B cell (primary cell): ENCODE measurements around the gene MR1. TPM values are rescaled to one million over a fixed set of nuclear protein-coding genes. Genes with fewer than 3 reads are reported as not detected.

Experiments used
- ATAC-seq: fragments of 200-7000 bp; cut with Tn5 transposase; one replicate; pipeline ENCODE4 v1.10.0; 2021; ENCODE audit warnings: low read depth, mild to moderate bottlenecking, moderate number of reproducible peaks, moderate library complexity
- CTCF ChIA-PET: fragments of 350-600 bp; sonication (Branson Sonifier 250); formaldehyde crosslinking; loops from one replicate; lab custom pipeline; 2021; ENCODE audit warnings: antibody characterized with exemption, inconsistent platforms; lab: Charles Lee
- POLR2A ChIA-PET: fragments of 350-600 bp; sonication (Branson Sonifier 250); formaldehyde crosslinking; loops from one replicate; lab custom pipeline; 2021; ENCODE audit warnings: antibody characterized with exemption; lab: Charles Lee
- DNase-seq: peaks from one replicate; pipeline ENCODE4 v3.0.0; 2013
- H2AFZ ChIP-seq: 2 replicates; pipeline ENCODE4 v1.6.1; 2012; ENCODE audit warnings: mild to moderate bottlenecking, low read depth, low read length; ENCODE audit not compliant: insufficient read depth, poor library complexity, severe bottlenecking
- H3K27ac ChIP-seq, 2 donors: 1 replicate in 1 of 2; 2 replicates in 1 of 2; pipeline ENCODE4 v1.5.1; 2012 to 2013; ENCODE audit warnings: low read length in 2 of 2, mild to moderate bottlenecking in 2 of 2, moderate library complexity in 1 of 2
- H3K27me3 ChIP-seq, 4 experiments: fragments of 200-600 bp in 1 of 4; sonication (generic) in 1 of 4; replicated peaks in 1 of 4; 1 replicate in 2 of 4; 2 replicates in 2 of 4; pipeline versions ENCODE4 v1.6.1 to v1.7.0; 2013 to 2016; ENCODE audit warnings: low read length in 3 of 4, mild to moderate bottlenecking in 2 of 4, mixed read lengths in 1 of 4, moderate library complexity in 1 of 4; ENCODE audit not compliant: insufficient read depth in 4 of 4, control insufficient read depth in 3 of 4; ENCODE audit errors: control extremely low read depth in 1 of 4
- H3K36me3 ChIP-seq, 2 experiments: replicated peaks in 1 of 2; 1 replicate in 1 of 2; 2 replicates in 1 of 2; pipeline versions ENCODE4 v1.6.1 to v1.7.1; 2013; ENCODE audit warnings: low read length in 1 of 2; ENCODE audit not compliant: insufficient read depth in 2 of 2, control insufficient read depth in 1 of 2; ENCODE audit errors: control extremely low read depth in 1 of 2, extremely low read depth in 1 of 2
- H3K4me1 ChIP-seq, 2 donors: fragments of 200-600 bp in 1 of 2; sonication (generic) in 1 of 2; 1 replicate in 1 of 2; 2 replicates in 1 of 2; pipeline versions ENCODE4 v1.5.1 to v1.6.1; 2013 to 2017; ENCODE audit warnings: low read length in 2 of 2; ENCODE audit not compliant: control insufficient read depth in 2 of 2, insufficient read depth in 2 of 2
- H3K4me2 ChIP-seq: replicated peaks from 2 replicates; pipeline ENCODE3; 2012; ENCODE audit warnings: mild to moderate bottlenecking, low read depth, low read length; ENCODE audit not compliant: poor library complexity, severe bottlenecking
- H3K4me3 ChIP-seq, 5 experiments: fragments of 200-600 bp in 1 of 5; sonication (generic) in 1 of 5; 1 replicate in 3 of 5; 2 replicates in 2 of 5; pipeline versions ENCODE4 v1.5.1 to v1.7.0; 2011 to 2016; ENCODE audit warnings: low read length in 4 of 5, mild to moderate bottlenecking in 4 of 5, low read depth in 2 of 5, control low read depth in 1 of 5, moderate library complexity in 1 of 5; ENCODE audit not compliant: insufficient read depth in 1 of 5; ENCODE audit errors: control extremely low read depth in 1 of 5, extremely low read depth in 1 of 5
- H3K79me2 ChIP-seq: fragments of 200-600 bp; sonication (generic); one replicate; pipeline ENCODE4 v1.6.0; 2016; ENCODE audit warnings: low read length; ENCODE audit not compliant: control insufficient read depth, insufficient read depth
- H3K9ac ChIP-seq: fragments of 200-600 bp; sonication (generic); 2 replicates; pipeline ENCODE4 v1.6.1; 2017; ENCODE audit warnings: mild to moderate bottlenecking, low read length, moderate library complexity
- H3K9me3 ChIP-seq, 3 donors: one replicate each; pipeline versions ENCODE4 v1.6.1 to v1.7.1; 2013; ENCODE audit warnings: low read length in 2 of 3; ENCODE audit not compliant: control insufficient read depth in 2 of 3, insufficient read depth in 1 of 3; ENCODE audit errors: control extremely low read depth in 1 of 3
- H4K20me1 ChIP-seq: 2 replicates; pipeline ENCODE4 v1.6.0; 2012; ENCODE audit warnings: mild to moderate bottlenecking, low read length; ENCODE audit not compliant: insufficient read depth, control insufficient read depth, poor library complexity, severe bottlenecking
- H3K27ac Mint-ChIP-seq: one replicate; pipeline ENCODE4 v1.8.0; 2021; ENCODE audit warnings: mixed read lengths
- H3K27me3 Mint-ChIP-seq: one replicate; pipeline ENCODE4 v1.8.0; 2021; ENCODE audit warnings: mixed read lengths
- H3K4me1 Mint-ChIP-seq: one replicate; pipeline ENCODE4 v1.8.0; 2021; ENCODE audit warnings: mixed read lengths
- H3K4me3 Mint-ChIP-seq: one replicate; pipeline ENCODE4 v1.8.0; 2021; ENCODE audit warnings: mixed read lengths
- H3K9me3 Mint-ChIP-seq: one replicate; pipeline ENCODE4 v1.8.0; 2022; ENCODE audit warnings: mixed read lengths; ENCODE audit not compliant: insufficient read depth
- CTCF ChIP-seq: fragments of 200-600 bp; IDR thresholded peaks from one replicate; pipeline ENCODE4 v1.8.0; 2022; ENCODE audit warnings: antibody characterized with exemption, mild to moderate bottlenecking
- EZH2 ChIP-seq: IDR thresholded peaks from 2 replicates; pipeline ENCODE4 v1.6.1; 2012; ENCODE audit warnings: borderline replicate concordance, low read depth, mild to moderate bottlenecking, moderate library complexity, low read length; ENCODE audit not compliant: insufficient read depth, poor library complexity, severe bottlenecking
- WGBS: methylation state at CpG from one replicate; pipeline ENCODE4 v1.1.5; 2013; ENCODE audit warnings: missing lambda C conversion rate; ENCODE audit not compliant: insufficient coverage; 5-methylcytosine and 5-hydroxymethylcytosine counted together
- intact Hi-C: fragments of 100-400 bp; cut with micrococcal nuclease; formaldehyde crosslinking; loops from one replicate; pipeline ENCODE4 v1.10.0; 2022
- polyA plus RNA-seq: library from polyadenylated mRNA; depleted of rRNA; stranded (reverse); fragments of >200 nt; gene quantifications from 2 replicates; pipeline ENCODE4 v1.2.3, GENCODE V29; 2012
- total RNA-seq, 2 donors: library from RNA; stranded (reverse); fragments of 120-200 nt in 1 of 2; gene quantifications; 1 replicate in 1 of 2; 2 replicates in 1 of 2; pipeline versions ENCODE4 v1.2.3 to v1.2.4, GENCODE V29; 2013 to 2022

The MR1 gene
- total and polyA plus RNA-seq, 2 donors (not counting 1 experiment from before 2014, with no cell fraction given) = 9.5 to 28.2 TPM

- H3K4me3 ChIP-seq = peak overlapping the region in 4 of 5 experiments; percentile 15 to 53 (median 38)
- peak overlapping the region; percentile 63 for H3K9ac ChIP-seq
- WGBS = 5% methylated on average over 10 of the region's 15 CpGs
- peaks cover 0 to 8% of the 10 kb centered on the region in 2 experiments for H3K36me3 ChIP-seq
- Mint-ChIP-seq H3K4me3 (peak overlapping the region; percentile 81), H3K27ac (peak overlapping the region; percentile 95), H3K9me3 (peaks cover 7% of the 10 kb centered on the region), H3K4me1 (peaks cover 31% of the 10 kb centered on the region), H3K27me3 (no peaks in the 10 kb centered on the region)
- POLR2A ChIA-PET = interaction anchor here (0.6 to 2.4 kb wide), 6 partner anchors 22 to 108 kb away, joined by 3 to 34 read pairs (median 4); partner anchors contain the start of genes IER5 and MR1
- H4K20me1 ChIP-seq = no peaks in the 10 kb centered on the region
- H3K9me3 ChIP-seq = peaks cover 0 to 8% (median 6%) of the 10 kb centered on the region in 3 donors
- CTCF ChIA-PET = interaction anchor here (0.6 to 3.3 kb wide), 16 partner anchors 11 to 103 kb away, joined by 3 to 33 read pairs (median 4); no protein-coding TSS in a partner anchor
- no peaks in the 10 kb centered on the region for H3K79me2 ChIP-seq
- H3K4me2 ChIP-seq = peak overlapping the region; percentile 78
- peak overlapping the region; percentile 55 for H2AFZ ChIP-seq
- no peaks in the 10 kb centered on the region for H3K27me3 ChIP-seq
- no peak for TF ChIP-seq EZH2
- TF ChIP-seq CTCF = no peak
- DNase-seq (peak; percentile 75), ATAC-seq (peak; percentile 85)
- intact Hi-C loops = loop anchor here (1.0 to 2.0 kb wide), 3 partner anchors 26 to 68 kb away; partner anchors contain the start of genes IER5 and STX6
- peaks cover 19 to 27% of the 10 kb centered on the region in 2 donors for H3K4me1 ChIP-seq
- peak overlapping the region; percentile 76 to 78 for H3K27ac ChIP-seq
Observed at GRCh38 chr1:181061891-181062835, 28.4 kb downstream of the MR1 start.
